RKO (cell line): ENCODE measurements around the gene CD248.

Experiments
- DNase-seq: peaks from one replicate; pipeline ENCODE4 v3.0.0-alpha.2; 2016; ENCODE audit warnings: low spot score

CD248 gene

DNA sequence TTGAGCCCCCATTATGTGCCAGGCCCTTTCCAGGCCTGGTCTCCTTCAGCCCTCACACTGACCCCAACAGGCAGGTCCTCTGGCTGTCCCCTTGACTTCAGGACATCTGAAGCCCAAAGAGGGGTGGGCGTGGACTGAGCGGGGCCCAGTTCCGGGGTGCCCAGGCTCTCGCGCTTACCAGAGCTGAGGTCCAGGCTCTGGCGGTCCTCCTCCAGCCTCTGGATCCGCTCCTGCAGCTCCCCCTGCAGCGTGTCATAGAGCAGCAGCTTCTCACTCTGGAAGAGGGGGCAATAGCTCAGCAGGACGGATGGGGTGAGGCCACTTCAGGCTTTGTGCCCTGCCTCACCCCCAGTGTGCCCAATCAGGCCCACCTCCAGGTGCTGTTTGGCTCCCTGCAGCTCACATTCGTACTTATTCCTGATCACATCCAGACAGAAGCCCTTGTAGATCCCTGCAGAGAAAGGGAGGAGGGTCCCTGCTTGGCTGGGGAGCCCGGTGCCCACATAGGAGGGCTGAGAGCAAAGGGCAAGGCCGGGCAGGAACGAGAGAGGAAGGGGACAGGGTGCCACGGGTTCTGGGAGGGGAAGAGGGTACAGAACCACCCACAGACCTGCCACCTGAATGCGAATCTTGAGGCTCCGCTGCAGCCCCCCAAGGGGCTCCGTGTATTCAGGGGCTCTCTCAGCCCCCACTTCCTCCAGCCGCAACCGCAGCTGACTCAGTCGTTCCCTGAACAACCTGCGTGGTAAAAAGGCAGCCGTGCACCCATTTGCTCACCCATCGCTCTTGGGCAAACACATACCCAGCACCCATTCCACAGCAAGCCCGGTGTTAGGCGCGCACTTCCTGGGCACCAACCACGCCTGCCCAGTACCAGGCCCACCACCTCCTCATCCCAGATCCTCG lies 24.0 kb upstream of the CD248 start:
- DNase-seq, result no peak

DNA sequence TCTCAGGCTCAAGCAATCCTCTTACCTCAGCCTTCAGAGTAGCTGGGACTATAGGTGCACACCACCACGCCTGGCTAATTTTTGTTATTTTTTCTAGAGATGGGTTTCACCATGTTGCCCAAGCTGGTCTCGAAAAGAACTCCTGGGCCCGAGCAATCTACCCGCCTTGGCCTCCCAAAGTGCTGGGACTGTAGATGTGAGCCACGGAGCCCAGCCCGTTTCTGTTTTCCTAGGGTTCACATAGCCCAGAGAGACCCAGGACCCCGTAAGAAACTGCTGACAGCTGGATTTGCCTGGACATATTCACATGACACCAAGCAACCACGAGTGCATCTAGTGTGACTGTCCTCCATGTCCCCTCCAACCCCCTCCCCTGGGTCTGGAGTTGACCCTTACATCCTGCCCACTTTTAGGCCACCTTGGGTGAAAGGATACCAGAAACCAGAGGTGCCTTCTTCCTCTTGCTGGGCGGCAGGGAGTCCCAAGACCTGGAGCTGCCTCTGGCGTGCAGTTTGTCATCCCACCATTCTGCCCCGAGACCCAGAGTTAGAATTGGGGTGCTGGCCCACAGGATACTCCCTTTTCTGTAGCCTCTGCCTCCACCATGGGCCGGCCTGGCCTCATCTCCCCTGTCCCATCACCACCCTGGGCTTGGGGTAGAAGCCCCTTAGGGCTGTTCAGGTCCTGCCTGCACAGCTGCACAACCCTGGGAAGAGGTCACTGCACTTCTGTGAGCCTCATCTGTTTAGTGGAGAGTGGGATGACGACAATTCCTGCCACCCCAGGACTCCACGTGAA lies 23.0 kb upstream of the CD248 start:
- no peak for DNase-seq

DNA sequence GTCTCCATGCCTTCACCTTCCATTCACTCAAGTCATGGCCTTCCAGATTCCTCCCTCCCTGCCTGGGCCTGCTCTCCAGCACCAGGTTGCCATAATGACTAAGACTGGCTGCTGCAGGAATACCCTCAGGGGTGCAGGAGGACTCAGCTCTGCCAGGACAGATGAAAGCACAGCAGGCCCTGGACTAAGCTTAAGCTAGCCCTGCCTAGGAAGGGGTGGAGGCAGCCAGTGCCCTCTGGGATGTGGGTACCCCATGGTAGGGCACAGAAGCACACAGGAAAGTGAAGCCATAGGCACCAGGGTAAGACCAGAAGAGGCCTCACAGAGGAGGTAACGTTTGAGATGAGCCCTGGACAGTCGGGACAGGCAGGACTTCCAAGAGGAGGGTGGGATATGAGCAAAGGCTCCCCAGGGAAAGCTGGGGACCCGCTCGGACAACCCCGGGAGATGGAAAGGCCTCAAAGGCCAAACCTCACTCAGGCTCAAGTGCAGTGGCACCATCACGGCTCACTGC lies 22.4 kb upstream of the CD248 start:
- no peak for DNase-seq

DNA sequence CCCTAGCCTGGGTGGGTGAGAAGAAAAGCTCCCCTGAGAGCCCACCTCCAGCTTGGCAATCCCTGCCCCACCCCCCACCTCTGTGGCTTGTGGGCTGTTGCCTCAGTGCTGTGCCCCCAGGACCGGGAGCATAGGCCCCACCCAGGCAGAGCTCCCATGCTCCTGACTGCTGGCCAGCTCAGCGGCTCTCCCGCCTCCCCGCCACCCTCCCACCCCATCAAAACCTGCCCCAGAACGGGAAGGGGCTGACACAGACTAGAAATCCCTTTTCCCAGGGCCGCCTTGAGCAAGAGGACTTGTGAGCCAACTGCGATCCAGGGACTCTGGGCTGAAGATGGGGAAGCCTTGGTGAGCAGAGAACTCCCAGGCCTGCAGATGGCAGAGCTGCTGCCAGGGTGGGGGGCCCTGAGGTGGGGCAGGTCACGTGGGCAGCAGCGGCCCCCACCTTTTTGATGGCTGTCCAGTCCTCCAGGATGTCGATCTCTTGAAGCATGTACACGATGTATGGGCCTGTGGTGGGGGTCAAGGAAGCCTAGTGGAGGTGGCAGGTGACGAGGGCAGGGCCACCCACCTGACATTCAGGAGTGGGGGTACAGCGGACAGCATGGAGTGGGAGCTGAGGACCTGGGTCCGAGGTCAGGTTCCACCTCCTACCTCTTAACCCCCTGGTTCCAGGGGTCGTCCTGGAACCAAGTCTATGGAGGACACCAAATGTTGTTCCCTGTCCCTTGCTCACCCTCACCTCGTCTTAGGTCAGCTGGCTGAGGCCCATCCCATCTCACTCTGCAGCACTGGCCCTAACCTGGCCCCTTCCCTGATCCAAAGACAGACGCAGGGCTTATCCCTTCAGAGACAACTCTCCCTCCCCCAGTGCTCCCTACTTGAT lies 21.7 kb upstream of the CD248 start:
- DNase-seq, result no peak

DNA sequence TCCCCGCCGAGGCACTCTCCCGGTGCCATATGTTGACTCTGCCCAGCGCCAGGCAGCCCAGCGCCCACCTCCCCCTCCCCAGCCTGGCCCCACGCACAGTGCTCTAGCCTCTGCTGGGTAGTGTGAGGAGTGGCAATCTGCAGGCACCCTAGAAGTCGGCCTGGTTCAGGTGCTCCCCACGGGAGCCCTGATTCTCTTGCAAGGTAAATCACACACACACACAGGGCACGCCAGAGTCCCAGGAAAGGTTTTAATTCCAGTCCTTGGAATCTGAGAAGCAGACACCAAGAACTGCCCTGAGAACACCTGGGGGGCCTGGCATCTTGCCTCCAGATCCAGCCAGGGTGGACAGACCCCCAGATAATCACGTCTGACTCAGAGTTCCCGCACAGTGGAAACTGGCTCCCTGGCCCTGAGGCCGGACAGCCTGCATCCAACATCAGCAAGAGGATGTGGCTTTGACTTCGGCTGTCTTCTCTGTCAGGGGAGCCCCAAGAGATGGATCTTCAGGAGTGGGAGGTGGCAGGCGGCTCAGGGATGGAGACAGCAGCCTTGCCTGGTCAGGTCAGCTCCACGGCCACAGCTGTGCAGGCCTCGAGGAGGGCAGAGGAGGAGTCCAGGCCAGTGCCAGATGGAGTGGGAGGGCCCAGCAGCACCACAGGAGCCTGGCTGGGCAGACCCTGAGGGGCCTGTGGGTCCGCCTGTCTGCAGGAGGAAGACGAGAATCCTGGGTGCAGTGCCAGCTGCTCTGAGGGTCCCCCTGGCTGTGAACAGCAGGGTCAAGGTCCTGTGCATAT lies 20.5 kb upstream of the CD248 start:
- DNase-seq, result no peak

DNA sequence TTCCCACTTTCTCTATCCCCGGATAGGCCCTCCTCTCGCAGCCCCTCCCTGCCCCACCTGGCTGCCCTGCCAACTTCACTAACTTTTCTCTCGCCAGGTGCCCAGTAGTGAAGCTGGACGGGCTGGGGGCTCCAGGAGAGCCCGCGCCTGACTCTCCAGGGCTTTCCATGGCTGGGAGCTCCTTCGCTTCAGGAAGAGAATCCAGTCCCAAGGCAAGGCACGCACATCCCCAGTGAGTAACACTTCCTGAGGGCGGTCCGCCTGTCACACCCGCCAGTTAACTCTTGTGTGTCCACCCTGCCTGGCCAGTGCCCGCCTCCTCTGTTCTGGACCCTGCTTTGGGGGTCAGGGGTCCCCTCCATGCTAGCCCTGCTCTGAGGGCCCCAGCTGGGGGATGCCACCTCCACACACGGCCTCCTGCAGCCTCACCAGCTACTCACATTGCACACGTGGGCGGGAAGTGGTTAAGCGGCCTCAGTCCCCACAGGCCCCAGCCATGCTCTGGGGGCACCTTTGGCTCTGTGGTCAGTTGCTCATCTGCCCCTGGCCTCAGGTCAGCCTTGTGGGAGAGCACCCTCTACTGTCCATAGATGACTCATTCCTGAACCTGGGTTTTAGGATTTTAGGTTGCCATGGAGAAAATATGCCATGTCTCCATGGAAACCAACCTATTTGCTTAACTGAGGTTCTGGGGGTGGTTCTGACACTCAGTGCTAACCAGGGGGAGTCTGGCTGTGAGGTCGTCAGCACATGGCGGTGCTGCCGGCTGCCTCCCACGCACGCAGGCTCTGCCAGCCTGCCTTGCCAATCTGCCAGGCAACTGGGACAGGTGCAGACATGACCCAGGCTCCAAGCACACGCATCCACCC lies 19.6 kb upstream of the CD248 start, which contains the start of gene RIN1:
TSS of gene RIN1 (minus strand) at position 201 of the 869 bp plus-strand sequence. CDS start at position 169, 32 bp downstream.
- DNase-seq, result peak; percentile 95

DNA sequence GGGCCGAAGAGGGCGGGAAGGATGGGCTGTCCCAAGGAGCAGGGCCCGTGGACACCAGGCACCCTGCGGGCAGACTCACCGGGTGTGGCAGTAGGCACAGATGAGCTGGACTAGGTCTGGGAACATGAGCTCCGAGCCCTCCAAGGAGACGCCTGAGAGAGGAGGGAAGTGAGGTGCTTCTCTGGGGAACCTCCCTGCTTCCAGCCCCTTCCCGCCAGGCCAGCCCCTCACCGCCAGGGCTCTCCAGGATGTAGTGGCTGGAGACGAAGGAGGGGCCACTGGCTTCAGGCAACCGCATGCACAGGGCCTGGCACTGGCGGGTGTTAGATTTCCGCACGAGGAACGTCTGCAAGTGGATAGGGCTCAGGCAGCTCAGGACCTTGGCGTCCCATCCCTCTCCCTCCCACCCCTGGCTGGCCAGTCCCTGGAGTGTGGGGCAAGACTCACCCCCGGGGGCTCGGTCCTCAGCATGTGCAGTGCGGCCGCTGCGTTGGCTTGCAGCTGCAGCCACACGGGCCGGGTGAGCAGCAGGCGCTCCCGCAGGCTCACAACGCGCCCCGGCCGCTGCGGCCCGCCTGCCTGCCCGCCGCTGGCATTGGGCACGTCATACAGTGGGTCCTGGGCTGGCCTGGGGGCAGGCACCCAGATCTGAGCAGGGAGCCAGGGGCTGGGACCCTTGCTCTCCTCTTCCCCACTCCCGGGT lies 18.8 kb upstream of the CD248 start:
- peak; percentile 66 for DNase-seq

DNA sequence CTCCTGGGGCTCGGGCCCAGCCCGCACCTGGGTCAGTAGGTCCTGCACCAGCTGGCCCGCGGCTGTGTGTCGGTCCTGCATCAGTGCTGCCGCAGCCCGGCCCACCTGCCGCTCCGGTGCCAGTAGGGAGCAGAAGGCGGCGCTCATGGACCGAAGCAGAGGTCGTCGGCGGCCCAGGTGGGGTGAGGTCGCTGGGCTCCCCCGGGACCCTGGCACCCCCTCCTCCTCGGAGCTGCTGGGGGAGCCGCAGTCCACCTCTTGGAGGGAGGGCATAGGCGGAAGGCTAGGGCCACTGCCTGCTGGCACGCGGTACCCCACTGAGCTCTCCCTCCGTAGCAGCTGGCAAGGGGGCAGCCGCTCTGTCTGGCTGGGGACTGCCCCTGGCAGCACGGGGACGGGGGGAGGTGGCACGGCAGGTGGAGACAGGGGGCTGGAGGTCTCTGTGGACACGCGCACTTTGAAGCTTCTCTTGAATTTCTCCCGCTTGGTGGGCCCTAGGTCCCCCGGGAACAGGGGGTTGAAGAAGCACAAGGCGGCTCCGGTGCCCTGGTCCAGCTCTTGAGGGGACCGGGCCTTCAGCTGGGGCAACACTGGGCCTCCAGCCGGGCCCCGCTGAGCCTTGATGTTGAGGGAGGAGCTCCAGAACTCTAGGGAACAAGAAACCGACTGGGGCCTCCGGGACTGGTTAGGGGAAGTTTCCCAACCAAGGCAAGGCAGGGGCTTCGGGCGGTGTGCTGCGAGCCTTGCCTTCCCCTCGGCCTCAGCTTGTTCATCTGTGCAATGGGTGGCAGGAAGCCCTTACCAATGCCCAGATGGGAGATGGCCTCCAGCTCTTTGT lies 18.0 kb upstream of the CD248 start:
- DNase-seq, result no peak

DNA sequence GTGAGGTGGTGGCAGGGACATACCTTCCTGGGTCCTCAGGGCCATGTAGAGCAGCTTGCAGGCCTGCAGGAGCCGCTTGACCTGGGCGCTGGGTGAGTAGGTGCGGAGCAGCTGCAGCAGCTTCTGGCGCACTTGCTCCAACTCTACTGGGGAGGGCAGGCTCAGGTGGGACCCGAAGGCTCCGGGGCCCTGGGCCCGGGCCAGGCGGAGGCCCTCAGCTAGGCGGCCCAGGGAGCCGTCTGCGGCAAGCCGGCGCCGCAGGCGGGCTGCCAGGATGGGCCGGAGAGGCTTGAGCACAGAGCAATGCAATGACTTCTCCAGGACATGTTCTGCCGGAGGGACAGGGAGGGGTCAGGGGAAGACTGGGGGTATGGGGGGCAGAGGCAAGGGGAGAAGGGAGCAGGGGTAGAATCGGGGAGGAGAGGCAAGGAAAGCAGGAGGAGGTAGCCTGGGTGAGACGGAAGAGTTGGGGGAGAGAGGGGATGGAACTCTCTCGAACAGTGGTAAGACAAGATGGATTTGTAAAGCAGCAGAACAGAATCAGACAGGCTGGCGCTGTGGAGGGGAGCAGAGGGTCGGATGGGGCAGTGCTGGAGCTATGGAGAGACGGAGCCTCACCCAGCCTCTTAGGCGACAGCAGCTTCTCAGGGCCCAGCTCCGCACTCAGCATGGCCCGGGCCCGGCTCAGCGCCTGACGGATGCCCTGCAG lies 17.2 kb upstream of the CD248 start:
- DNase-seq, result no peak

DNA sequence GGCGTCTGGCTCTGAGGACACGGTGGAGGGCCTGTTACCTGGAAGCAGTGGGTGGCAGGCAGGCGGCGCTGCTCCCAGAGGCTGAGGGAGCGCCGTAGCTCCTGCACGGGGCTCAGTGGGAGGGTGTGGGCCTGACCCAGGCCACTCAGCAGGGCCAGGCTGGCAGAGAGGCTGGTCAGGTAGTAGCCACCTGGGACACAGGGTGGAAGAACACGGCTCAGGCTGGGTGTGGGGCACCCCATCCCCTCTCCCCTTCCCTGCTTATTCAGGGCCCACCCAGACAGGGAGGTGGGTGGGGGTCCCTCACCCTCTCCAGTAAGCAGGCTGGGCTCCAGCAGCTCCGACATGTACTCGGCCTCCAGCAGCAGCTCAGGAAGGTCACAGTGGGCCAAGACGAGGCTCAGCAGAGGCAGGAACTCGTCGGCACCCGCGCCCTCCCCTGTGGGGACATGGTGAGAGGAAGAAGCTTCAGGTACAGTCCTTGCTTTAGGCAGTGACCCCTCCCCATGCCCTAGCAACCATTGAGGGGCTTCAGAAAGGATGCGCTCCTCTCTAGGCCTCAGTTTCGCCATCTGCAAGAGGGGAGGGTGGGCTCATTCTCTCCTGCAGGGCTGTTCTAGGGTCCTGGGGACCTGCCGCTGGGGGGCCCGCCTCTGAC lies 16.5 kb upstream of the CD248 start:
- no peak for DNase-seq

DNA sequence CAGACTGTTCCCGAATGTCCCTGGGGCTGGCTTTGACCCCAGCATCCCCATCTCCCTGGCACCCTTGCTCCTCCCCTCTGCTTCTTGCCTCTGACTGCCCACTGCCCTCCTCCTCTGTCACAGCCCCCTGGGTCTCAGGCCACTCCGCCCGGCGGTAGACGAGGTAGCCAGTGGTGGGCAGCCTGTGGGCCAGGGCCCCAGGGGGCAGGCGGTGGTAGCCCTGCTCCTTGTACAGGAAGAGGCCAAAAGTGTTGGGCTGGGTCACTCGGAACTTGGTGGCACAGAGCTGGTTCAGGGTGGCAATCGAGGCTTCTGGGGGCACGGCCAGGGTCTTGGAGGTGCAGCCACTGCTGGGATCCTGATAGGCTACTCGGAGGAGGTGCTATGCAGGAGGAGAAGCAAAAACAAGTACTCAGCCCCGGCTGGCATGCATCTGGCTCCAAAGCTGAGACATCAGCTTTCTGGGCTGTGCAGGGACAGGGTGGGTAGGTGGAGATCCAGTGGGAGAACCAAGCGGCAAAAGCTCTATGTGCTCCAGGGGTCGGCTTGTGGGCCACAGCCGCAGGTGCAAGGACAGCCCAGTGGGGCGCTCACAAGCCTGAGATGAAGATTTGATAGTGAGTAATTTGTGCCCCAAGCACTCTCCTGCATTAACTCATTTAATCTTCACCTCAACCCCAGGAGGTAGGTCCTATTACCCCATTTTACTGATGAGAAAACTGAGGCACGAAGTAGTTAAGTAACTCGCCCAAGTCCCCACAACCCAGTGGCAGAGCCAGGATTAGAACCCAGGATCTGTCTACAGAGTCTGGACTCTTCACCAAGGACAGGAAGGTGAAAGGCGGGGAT lies 15.8 kb upstream of the CD248 start:
- no peak for DNase-seq

DNA sequence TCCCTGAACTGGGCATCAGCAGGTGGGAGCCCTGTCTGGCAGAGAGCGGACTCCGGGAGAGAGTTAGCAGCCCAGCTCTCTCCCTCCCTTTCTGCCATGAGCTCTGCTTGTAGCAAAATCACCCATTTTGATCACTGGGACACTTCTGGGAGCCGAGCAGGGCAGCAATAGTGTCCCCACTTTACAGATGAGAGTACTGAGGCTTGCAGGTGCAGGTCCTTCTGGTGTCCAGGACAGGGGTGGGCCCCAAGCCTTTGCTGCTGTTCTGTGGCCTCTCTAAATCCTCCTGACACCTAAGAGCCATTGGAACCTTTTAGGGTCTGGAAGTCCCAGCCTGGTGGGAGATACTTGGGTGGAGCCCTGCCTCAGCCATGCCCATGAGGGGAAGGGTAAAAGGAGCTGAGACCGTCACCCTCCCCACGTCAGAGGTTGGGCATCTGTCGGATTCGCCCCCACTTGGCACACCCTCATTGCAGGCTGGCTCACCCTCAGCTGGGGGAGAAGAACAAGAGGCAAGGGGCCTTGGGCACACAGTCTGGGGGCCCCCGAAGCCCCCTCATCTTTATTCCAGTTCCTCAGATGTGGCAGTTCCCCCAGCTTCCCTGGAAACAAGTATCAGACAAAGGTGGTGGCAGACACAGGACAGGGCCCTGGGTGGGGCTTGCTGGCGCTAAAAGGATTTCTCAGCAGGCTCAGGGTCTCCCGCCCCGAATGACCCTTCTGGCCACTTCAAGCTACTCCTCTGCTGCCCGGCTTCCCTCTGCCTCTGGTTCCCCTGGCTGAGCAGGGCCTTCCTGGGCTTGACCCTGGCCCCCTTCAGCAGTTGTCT lies 14.9 kb upstream of the CD248 start:
- no peak for DNase-seq

DNA sequence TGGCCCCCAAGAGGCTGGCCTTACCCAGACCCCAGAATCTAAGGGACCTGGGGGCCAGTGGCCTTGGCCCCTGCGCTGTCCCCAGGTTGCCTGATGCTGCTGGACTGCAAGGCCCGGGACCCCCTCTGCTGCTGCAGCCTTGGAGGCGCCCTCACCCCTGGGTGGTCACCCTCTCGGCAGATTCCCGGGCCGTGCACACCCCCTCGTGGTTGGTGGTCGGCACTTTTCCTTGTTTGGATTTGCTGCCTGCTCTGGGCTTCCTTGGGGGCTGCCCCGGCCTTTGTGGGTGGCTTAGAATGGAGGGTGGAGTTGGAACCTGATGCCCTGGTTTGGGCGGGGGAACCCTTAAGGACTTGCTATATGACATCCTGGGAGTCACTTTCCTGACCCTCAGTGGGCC lies 14.1 kb upstream of the CD248 start:
- no peak for DNase-seq

DNA sequence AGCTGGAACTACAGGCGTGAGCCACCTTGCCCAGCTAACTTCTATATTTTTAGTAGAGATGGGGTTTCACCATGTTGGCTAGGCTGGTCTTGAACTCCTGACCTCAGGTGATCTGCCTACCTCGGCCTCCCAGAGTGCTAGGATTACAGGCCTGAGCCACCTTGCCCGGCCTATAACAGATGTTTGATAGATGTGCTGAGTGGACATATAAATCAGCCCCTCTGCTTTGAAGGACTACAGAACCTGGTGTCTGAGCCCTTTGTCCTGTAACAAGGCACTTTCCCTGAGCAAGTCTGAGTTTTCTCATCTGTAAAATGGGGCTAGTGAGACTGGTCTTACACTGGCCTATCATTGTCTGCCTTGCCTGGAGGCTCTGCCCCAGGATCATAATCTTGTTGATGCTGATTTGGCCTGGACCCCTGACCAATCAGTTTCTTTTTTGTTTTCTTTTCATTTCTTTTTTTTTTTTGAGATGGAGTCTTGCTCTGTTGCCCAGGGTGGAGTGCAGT lies 12.4 kb upstream of the CD248 start:
- DNase-seq, result no peak
